ENCODE data around the gene ANKRD13D.

ANKRD13D gene

GRCh38 chr11:67273260-67273990 lies 15.7 kb upstream of the ANKRD13D start:
- no peak for DNase-seq (ENCODE audit: low read depth in 2 of 3, low spot score in 1 of 3)

GRCh38 chr11:67274768-67275605 lies 14.1 kb upstream of the ANKRD13D start:
- DNase-seq (ENCODE audit: low read depth in 2 of 3, low spot score in 1 of 3): no peak

GRCh38 chr11:67275606-67276409 lies 13.3 kb upstream of the ANKRD13D start:
- DNase-seq (ENCODE audit: low read depth in 2 of 3, low spot score in 1 of 3): no peak

GRCh38 chr11:67276781-67277230 lies 12.3 kb upstream of the ANKRD13D start:
- no peak for DNase-seq (ENCODE audit: low read depth in 2 of 3, low spot score in 1 of 3)

GRCh38 chr11:67277231-67277961 lies 11.7 kb upstream of the ANKRD13D start:
- DNase-seq (ENCODE audit: low read depth in 2 of 3, low spot score in 1 of 3): peak; percentile 75 to 86 (median 85)

GRCh38 chr11:67278135-67278938 lies 10.8 kb upstream of the ANKRD13D start:
- no peak for DNase-seq (ENCODE audit: low read depth in 2 of 3, low spot score in 1 of 3)

- DNase-seq (ENCODE audit: low read depth in 2 of 3, low spot score in 1 of 3): no peak
Measured at GRCh38 chr11:67278939-67279588, 10.0 kb upstream of the ANKRD13D start.

GRCh38 chr11:67279589-67280340 lies 9.3 kb upstream of the ANKRD13D start:
- no peak for DNase-seq (ENCODE audit: low read depth in 2 of 3, low spot score in 1 of 3)

- no peak for DNase-seq (ENCODE audit: low read depth in 2 of 3, low spot score in 1 of 3)
Measured at GRCh38 chr11:67280341-67280787, 8.7 kb upstream of the ANKRD13D start.

- no peak for DNase-seq (ENCODE audit: low read depth in 2 of 3, low spot score in 1 of 3)
Measured at GRCh38 chr11:67280788-67281551, 8.1 kb upstream of the ANKRD13D start.

GRCh38 chr11:67281552-67282150 lies 7.5 kb upstream of the ANKRD13D start:
- DNase-seq (ENCODE audit: low read depth in 2 of 3, low spot score in 1 of 3): no peak

GRCh38 chr11:67282155-67282875 lies 6.8 kb upstream of the ANKRD13D start:
- DNase-seq (ENCODE audit: low read depth in 2 of 3, low spot score in 1 of 3): no peak

GRCh38 chr11:67282876-67283371 lies 6.2 kb upstream of the ANKRD13D start:
- DNase-seq (ENCODE audit: low read depth in 2 of 3, low spot score in 1 of 3): no peak

GRCh38 chr11:67283481-67283963 lies 5.6 kb upstream of the ANKRD13D start:
- DNase-seq (ENCODE audit: low read depth in 2 of 3, low spot score in 1 of 3): no peak

- no peak for DNase-seq (ENCODE audit: low read depth in 2 of 3, low spot score in 1 of 3)
Measured at GRCh38 chr11:67284811-67285540, 4.1 kb upstream of the ANKRD13D start.

All from stimulated activated CD4-positive, alpha-beta T cell treated with anti-CD3 and anti-CD28 coated beads, Interleukin-12 subunit alpha, Interleukin-12 subunit beta, amount 100 ng/mL, for 48 hours (primary cell).